ENCODE results near the gene GDPD5. TPM values are rescaled to one million over a fixed set of nuclear protein-coding genes. Genes with fewer than 3 reads are reported as not detected.

Gene GDPD5
- polyA plus RNA-seq, 2 of the 4 experiments (the other 2 are of a cell fraction) = 3.9 to 5.9 TPM

DNA sequence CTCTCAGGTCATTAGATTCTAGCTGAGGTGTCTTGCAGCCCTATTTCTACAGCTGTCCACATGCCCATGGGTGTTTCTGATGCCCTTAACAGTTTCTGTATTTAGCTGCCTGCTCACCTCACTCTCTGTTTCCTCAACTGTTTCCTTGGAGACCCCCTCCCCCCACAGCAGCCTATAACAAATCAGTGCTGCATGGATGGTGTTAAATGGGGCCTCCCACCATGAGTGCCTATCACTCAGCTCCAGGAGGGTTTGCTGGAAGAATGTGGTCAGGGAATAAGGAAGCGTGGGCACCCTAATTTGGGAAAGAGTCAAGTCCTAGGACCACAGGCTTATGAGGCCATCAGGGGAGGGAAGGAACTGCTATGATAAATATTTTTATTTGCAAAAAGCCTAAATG, 101.3 kb downstream of the GDPD5 start:
- no peak overlapping the region for H3K4me2 ChIP-seq
- 96% methylated on average over 1 of the region's 1 CpG for WGBS (ENCODE audit: missing lambda C conversion rate)
- peaks cover 2% of the 10 kb centered on the region; the same call in 2 of the 3 replicates for H3K9me3 ChIP-seq
- FAIRE-seq (no peak), DNase-seq (ENCODE audit: low read depth in 1 of 2, low spot score in 1 of 2) (no peak), ATAC-seq (no peak)
- no peak overlapping the region for H3K4me3 ChIP-seq
- TF ChIP-seq HOXB13 (CRISPR knock-in tag; IDR thresholded peaks at IDR 0.05; ENCODE audit: low read depth) = no peak
- no peak for TF ChIP-seq GATA3 (IDR thresholded peaks at IDR 0.05; ENCODE audit: borderline replicate concordance)
- TF ChIP-seq, protein P1, sequence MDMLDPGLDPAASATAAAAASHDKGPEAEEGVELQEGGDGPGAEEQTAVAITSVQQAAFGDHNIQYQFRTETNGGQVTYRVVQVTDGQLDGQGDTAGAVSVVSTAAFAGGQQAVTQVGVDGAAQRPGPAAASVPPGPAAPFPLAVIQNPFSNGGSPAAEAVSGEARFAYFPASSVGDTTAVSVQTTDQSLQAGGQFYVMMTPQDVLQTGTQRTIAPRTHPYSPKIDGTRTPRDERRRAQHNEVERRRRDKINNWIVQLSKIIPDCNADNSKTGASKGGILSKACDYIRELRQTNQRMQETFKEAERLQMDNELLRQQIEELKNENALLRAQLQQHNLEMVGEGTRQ (IDR thresholded peaks at IDR 0.05) = no peak
- TF ChIP-seq CHD2 (IDR thresholded peaks at IDR 0.05; ENCODE audit: low read length, partially characterized antibody) = no peak
- no peak for TF ChIP-seq PHF8 (IDR thresholded peaks at IDR 0.05; ENCODE audit: borderline replicate concordance, low read depth)
- TF ChIP-seq, protein P2, sequence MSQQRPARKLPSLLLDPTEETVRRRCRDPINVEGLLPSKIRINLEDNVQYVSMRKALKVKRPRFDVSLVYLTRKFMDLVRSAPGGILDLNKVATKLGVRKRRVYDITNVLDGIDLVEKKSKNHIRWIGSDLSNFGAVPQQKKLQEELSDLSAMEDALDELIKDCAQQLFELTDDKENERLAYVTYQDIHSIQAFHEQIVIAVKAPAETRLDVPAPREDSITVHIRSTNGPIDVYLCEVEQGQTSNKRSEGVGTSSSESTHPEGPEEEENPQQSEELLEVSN (IDR thresholded peaks at IDR 0.05; ENCODE audit: borderline replicate concordance, low read depth) = no peak
- no peak for TF ChIP-seq EHMT2 (IDR thresholded peaks at IDR 0.05; ENCODE audit: low read depth)
- no peak for TF ChIP-seq NPAS2 (CRISPR knock-in tag; IDR thresholded peaks at IDR 0.05; ENCODE audit: borderline replicate concordance)
- no peak for TF ChIP-seq CEBPB (IDR thresholded peaks at IDR 0.05)
- TF ChIP-seq RCOR1 (IDR thresholded peaks at IDR 0.05; ENCODE audit: low read depth, low read length) = no peak
- no peak for TF ChIP-seq JUNB (IDR thresholded peaks at IDR 0.05)
- peaks cover 45% of the 10 kb centered on the region for H3K4me1 ChIP-seq
- CTCF ChIA-PET = interaction anchor here (1.0 to 16.5 kb wide), 5 partner anchors 10 to 144 kb away, joined by 3 to 231 read pairs (median 15); partner anchors contain the start of gene RPS3
- POLR2A ChIA-PET = no interaction called here
- H3K27ac ChIP-seq = peak overlapping the region; percentile 13 to 90; a peak in 3 of 6 replicates

DNA sequence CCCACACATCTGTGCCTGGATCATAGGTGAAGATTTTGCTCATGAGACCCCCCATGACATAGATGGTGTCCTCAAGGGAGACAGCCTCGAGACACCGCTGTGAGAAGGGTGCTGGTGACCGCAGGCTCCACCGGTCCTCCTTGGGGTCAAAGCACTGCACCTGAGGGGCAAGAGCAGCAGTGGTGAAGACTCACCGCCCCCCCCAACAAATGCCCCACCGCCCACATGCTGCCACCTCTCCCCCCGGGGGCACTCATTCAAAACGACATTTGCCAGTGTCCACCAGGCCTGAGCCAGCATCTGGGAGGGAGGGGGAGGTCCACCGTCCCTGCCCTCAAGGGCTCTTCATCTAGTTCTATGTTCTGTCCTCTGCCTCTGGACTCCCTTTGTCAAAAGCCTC, 102.0 kb downstream of the GDPD5 start:
- H3K27ac ChIP-seq = peak overlapping the region; percentile 90 to 93
- no peak for ATAC-seq
- TF ChIP-seq, protein P3, sequence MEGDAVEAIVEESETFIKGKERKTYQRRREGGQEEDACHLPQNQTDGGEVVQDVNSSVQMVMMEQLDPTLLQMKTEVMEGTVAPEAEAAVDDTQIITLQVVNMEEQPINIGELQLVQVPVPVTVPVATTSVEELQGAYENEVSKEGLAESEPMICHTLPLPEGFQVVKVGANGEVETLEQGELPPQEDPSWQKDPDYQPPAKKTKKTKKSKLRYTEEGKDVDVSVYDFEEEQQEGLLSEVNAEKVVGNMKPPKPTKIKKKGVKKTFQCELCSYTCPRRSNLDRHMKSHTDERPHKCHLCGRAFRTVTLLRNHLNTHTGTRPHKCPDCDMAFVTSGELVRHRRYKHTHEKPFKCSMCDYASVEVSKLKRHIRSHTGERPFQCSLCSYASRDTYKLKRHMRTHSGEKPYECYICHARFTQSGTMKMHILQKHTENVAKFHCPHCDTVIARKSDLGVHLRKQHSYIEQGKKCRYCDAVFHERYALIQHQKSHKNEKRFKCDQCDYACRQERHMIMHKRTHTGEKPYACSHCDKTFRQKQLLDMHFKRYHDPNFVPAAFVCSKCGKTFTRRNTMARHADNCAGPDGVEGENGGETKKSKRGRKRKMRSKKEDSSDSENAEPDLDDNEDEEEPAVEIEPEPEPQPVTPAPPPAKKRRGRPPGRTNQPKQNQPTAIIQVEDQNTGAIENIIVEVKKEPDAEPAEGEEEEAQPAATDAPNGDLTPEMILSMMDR (IDR thresholded peaks at IDR 0.05) = no peak
- TF ChIP-seq, protein P4, sequence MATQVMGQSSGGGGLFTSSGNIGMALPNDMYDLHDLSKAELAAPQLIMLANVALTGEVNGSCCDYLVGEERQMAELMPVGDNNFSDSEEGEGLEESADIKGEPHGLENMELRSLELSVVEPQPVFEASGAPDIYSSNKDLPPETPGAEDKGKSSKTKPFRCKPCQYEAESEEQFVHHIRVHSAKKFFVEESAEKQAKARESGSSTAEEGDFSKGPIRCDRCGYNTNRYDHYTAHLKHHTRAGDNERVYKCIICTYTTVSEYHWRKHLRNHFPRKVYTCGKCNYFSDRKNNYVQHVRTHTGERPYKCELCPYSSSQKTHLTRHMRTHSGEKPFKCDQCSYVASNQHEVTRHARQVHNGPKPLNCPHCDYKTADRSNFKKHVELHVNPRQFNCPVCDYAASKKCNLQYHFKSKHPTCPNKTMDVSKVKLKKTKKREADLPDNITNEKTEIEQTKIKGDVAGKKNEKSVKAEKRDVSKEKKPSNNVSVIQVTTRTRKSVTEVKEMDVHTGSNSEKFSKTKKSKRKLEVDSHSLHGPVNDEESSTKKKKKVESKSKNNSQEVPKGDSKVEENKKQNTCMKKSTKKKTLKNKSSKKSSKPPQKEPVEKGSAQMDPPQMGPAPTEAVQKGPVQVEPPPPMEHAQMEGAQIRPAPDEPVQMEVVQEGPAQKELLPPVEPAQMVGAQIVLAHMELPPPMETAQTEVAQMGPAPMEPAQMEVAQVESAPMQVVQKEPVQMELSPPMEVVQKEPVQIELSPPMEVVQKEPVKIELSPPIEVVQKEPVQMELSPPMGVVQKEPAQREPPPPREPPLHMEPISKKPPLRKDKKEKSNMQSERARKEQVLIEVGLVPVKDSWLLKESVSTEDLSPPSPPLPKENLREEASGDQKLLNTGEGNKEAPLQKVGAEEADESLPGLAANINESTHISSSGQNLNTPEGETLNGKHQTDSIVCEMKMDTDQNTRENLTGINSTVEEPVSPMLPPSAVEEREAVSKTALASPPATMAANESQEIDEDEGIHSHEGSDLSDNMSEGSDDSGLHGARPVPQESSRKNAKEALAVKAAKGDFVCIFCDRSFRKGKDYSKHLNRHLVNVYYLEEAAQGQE (IDR thresholded peaks at IDR 0.05) = no peak
- no peaks in the 10 kb centered on the region for H3K9me3 ChIP-seq
- 88% methylated on average over 8 of the region's 9 CpGs for WGBS (ENCODE audit: missing lambda C conversion rate)
- CTCF ChIA-PET = interaction anchor here (1.2 to 16.5 kb wide), 8 partner anchors 10 to 144 kb away, joined by 4 to 231 read pairs (median 8); partner anchors contain the start of genes GDPD5 and RPS3
- H3K4me3 ChIP-seq = no peak overlapping the region
- H3K4me1 ChIP-seq = peaks cover 52% of the 10 kb centered on the region
- H3K4me2 ChIP-seq = no peak overlapping the region; the same call in 2 of the 3 replicates
- no peak for DNase-seq (ENCODE audit: low read depth in 1 of 2, low spot score in 1 of 2)
- no peak for FAIRE-seq
- POLR2A ChIA-PET = no interaction called here
